HG03521 (cell line): Measurements from ENCODE around the gene MARCHF9.

ENCODE experiments used
- ATAC-seq: cut with Tn5 transposase; IDR thresholded peaks from one replicate; pipeline ENCODE4 v1.9.1; 2021; ENCODE audit warnings: mild to moderate bottlenecking, moderate library complexity; ENCODE audit not compliant: unreplicated experiment

MARCHF9 gene

GRCh38 chr12:57736741-57737466, 18.0 kb upstream of the MARCHF9 start:
- no peak for ATAC-seq

DNA sequence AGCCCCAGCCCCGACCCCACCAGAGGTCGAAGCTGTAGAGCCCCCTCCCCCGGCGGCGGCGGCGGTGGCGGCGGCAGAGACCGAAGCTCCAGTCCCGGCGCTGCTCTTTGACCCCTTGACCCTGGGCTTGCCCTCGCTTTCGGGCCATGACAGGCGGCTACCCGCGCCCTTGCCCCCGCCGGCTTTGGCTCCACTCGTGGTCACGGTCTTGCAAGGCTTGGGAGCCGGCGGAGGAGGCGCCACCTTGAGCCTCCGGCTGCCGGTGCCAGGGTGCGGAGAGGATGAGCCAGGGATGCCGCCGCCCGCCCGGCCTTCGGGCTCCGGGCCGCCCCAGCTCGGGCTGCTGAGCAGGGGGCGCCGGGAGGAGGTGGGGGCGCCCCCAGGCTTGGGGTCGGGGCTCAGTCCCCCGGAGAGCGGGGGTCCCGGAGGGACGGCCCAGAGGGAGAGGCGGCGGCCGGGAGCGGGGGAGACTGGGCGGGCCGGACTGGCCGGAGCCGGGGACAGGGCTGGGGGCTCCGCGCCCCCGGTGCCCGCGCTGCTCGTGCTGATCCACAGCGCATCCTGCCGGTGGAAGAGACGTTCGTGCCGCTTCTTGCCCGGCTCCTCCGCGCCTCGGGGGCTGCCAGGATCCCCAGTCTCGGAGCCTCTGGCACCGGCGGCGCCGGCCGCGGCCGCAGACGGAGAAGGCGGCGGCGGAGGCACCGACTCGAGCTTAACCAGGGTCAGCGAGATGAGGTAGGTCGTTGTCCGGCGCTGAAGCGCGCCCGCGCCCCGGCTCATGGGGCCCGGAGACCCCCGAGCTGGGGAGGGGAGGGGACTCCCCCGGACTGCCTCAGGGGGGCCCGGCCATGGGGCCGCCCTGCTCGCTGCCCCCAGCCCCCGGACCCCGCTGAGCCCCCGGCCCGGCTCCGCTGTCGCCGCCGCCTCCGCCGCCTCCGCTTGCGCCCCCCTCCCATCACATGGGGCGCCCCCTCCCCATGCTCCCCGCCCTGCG, 17.1 kb upstream of the MARCHF9 start:
- ATAC-seq = no peak

- ATAC-seq = no peak
Measured at GRCh38 chr12:57738661-57739237, 16.2 kb upstream of the MARCHF9 start, which contains the start of gene AGAP2. Gene AGAP2 (minus strand): TSS chr12:57738742. CDS start chr12:57738246, 496 bp downstream.

- ATAC-seq = no peak
Measured at GRCh38 chr12:57739387-57739786, 15.5 kb upstream of the MARCHF9 start.

DNA sequence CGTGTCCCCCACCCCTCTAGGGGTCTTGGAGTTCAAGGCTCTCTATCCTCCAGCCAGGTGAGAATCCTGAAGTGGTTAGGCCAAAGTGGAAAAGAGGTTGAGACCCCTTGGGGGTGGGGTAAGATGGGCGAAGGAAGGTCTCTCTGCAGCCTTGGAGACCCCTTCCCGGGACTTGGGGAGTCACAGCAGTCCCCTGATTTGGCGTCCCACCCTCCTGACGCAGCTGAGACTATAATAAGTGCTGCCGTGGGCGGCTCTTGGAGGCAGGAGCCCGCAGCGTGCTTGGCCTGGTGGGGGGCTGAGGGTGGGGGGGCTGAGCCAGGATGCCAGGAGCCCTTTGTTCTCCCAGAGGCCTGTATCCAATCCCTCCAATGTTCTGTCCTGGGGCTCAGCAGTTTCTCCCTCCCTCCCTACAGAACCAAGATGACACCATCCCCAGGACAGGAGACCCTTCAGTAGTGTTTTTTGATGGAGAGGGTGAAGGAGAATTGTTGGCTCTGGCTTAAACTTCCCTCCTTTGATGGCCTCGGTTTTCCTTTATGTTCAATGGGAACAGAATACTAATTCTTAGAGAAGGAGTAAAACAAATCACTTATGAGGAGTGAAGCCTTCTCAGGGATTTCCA, 14.9 kb upstream of the MARCHF9 start:
- ATAC-seq = no peak

DNA sequence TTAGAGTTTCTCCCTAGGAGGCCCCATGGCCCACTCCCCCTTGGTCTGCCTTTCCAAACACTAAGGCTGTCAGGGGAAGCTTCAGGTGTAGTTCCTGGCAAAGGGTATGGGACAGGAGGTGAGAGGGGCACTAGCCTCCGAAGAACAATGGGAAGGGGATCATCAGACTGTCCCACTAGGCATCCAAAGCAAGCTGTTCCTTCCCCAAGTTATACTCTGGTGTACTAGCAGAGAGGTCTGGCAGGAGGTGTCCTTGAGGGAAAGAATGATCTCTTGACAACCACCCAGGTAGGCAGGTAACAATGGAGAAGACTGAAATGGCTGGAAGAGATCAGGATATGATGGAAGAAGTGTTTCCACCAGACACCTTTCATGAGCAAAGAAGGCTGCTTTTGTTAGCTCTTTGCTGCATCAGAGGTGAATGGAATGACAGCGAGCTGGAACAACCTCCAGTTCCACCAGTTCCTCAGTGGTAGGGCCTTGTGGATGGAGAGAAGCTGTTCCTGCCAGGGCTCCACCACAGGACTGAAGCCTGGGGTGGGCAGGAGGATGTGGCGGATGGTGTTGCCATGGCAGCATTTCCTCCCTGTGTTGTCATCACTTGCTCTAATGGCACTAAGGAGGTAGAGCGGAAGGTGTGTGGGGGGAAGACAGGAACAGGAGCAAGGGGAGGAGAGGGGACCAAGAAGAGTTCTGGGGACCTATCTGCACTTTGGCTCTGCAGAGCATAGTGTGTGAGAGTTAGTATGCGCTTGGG, 14.1 kb upstream of the MARCHF9 start:
- peak; percentile 55 for ATAC-seq

DNA sequence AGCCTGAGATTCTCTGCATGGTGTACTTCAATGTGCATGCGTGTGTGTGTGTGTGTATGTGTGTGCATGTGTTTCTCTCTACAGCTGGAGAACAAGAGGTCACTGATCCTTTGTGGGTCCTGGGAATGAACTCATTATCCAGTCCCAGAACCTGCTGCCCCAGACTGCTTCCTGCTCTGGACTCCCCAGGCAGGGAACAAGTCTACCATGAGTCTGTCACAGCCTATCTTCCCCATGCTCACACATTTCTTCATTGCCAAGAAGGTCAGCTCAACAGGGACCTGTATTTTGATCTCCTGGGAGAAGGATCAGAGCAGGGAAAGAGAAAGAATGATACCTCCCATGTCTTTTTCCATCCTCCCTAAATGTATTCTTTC, 13.5 kb upstream of the MARCHF9 start:
- ATAC-seq = no peak

DNA sequence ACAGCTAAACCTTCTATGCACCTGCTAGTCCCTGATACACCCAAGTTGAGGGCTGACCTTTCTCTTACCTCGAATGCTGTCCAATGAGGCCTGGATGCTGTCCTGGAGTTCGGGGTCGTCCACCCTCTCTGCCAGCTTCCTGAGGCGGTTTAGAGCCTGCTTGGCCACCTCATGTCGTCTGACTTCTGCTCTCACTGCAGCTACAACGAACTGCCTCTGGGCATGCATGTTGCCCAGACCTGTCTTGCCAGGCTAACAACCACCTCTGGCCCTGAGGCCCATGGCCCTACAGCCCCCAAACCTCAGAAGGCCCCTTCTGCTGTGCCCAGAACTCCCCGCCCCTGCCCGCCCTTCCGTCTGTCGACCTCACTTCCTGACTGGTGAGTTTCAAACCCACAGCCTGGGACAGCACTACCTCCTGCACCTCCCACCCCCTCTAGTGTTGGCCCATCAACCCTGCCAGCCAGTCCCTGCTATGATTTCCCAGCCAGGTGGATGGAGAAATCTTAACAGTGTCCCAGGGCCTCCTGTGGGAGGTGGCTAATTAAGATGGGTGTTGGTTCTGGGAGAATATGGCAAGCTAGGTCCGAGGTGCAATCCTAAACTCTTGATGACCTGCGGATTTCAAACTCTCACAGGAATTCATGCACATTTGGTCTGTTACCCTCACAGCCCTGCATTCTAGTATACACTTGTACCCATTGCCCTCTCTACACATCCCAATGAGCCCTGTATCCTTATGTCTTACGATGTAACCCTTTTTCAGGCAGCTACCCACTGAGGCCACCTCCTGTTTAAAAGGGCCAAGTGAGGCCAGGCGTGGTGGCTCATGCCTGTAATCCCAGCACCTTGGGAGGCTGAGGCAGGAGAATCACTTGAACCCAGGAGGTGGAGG, 12.8 kb upstream of the MARCHF9 start:
- peak; percentile 49 for ATAC-seq

GRCh38 chr12:57743769-57744168, 11.1 kb upstream of the MARCHF9 start:
- no peak for ATAC-seq

DNA sequence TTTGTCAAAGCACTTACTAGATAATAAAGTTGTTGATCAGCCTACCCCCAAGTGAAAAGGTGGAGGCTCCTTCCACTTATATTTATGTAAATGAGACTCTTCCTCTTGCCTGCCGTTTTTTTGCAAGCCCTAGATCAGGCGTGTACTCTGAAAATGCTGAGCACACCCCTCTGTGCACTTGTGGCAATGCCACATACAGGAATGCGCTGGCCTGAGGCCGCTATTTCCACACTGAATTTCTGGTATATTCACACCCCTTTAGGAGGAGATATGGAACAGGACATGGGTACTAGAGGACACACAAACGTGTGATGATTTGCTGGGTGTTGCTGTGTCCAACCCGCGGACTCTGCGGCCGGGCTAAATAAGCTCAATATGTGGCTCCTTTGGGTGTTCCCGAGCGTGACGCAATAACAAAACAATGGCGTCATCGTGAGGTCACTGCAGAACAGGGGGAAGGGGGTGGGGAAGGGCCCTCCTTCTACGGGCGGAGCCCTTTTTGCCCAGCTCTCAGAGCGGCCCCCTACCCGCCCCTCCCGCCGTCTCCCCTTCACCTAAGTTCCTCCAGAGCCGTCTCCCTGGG, 10.6 kb upstream of the MARCHF9 start:
- peak; percentile 24 for ATAC-seq

DNA sequence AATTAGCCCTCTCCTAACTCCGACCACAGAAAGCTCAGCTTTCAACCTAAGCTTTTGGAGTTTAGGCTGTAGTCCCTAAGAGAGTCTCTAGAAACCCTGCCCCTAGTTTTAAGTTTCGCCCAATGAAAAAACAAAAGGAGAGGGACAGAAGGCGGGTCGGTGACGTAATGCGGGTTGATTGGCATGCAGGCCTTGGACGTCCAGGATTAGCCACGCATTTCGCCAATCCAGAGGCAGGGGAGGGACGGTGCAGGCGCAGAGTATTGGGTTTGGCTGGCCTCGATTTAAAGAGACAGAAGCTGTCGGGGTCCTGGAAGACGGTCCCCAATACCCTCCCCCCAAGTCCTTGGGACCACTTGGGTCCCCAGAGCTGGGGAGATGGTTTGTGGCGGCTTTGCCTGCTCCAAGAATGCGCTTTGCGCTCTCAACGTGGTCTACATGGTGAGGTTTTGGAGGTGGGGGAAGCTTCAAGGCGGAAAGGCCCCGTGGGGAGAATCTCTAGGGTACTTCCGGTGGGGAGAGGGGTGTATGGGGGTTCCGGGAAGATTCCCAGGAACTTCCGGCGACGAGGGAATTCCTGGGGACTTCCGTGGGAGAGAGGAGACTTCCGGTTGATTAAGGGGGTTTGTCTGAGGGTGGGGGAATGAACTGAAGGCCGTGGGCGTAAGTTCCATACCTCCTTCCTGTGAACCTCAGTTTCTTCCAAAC, 10.0 kb upstream of the MARCHF9 start, which contains the start of gene TSPAN31:
Gene TSPAN31 (plus strand): TSS at position 263 of the 708 bp plus-strand sequence. CDS start 116 bp downstream, at position 379.
- peak; percentile 77 for ATAC-seq

DNA sequence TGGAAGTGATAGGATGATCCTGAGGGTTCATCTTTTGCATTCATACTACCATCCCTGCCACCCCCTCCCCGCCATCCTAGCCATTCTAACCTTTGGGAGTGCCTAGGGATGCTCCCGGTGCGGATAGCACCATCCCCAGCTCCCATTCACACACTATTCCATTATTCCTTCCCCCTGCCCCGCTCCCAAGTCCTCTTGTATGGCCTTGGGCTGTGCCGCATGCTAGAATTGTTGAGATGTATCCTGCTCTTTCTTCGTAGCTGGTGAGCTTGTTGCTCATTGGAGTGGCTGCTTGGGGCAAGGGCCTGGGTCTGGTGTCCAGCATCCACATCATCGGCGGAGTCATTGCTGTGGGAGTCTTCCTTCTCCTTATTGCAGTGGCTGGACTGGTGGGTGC, 9.4 kb upstream of the MARCHF9 start:
- no peak for ATAC-seq

DNA sequence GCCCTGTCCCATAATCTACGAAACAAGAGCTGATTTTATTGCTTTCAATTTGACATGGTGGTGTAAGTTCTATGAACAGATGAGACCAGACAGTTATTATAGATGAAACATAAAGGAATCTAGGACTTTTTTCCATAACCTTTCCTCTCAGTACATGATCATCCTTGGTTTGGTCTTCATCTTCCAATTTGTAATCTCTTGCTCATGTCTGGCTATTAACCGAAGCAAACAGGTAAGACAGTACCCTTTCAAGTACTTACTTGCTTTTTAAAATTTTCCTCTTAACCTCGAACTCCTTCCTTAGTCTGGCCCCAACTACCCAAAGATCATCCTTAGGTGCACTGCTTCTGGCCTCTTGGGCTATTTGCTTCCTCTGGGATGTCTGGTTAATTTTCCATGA, 8.9 kb upstream of the MARCHF9 start:
- no peak for ATAC-seq

GRCh38 chr12:57749061-57749460, 5.8 kb upstream of the MARCHF9 start:
- ATAC-seq = no peak

GRCh38 chr12:57750561-57751431, 4.1 kb upstream of the MARCHF9 start:
- no peak for ATAC-seq

DNA sequence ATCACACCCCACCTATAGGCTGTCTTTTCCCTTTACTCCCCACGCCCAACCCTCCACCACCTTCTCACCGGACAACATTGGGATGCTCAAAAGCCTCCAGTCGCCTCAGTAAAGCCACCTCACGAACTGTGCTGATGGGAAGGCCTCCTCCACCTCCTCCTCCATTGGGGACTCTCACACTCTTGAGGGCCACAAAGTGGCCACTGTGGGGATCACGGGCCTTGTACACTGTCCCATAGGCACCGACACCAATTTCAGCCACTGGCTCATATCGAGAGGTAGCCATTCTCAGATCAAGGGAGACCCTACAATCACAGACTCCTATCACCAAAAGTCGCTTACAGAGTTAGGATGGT, 3.5 kb upstream of the MARCHF9 start:
- ATAC-seq = no peak
